SHP77 (cell line): ENCODE measurements around the gene KRTAP12-4.
"Not testable (repeated sequence)": the region's sequence is repeated elsewhere in the genome, so short reads cannot be mapped to it uniquely, and the experiment has no call there.

ENCODE experiments used
- DNase-seq, 2 experiments: peaks; one replicate each; lab custom pipeline; 2025; lab: John Stamatoyannopoulos, UW

Gene KRTAP12-4

GRCh38 chr21:44632067-44632466, 22.4 kb downstream of the KRTAP12-4 start:
- no peak for DNase-seq

- DNase-seq = no peak
Measured at GRCh38 chr21:44630440-44630839, 24.0 kb downstream of the KRTAP12-4 start.

- DNase-seq = no peak
Measured at GRCh38 chr21:44628707-44629391, 25.6 kb downstream of the KRTAP12-4 start.

GRCh38 chr21:44627831-44628233, 26.6 kb downstream of the KRTAP12-4 start:
- DNase-seq = not testable (repeated sequence)

GRCh38 chr21:44627181-44627822, 27.2 kb downstream of the KRTAP12-4 start:
- DNase-seq = not testable (repeated sequence)

- DNase-seq = no peak
Measured at GRCh38 chr21:44626673-44627143, 27.8 kb downstream of the KRTAP12-4 start, which contains the start of gene KRTAP10-9. Gene KRTAP10-9, plus strand, starts transcription at chr21:44627093. Its CDS starts 79 bp downstream, at chr21:44627172.

GRCh38 chr21:44626262-44626661, 28.2 kb downstream of the KRTAP12-4 start:
- DNase-seq = no peak

GRCh38 chr21:44625756-44626155, 28.7 kb downstream of the KRTAP12-4 start:
- no peak for DNase-seq

GRCh38 chr21:44623575-44623974, 30.9 kb downstream of the KRTAP12-4 start:
- no peak for DNase-seq

- DNase-seq = no peak
Measured at GRCh38 chr21:44619886-44620285, 34.6 kb downstream of the KRTAP12-4 start.

GRCh38 chr21:44618909-44619308, 35.5 kb downstream of the KRTAP12-4 start:
- DNase-seq = no peak

GRCh38 chr21:44618504-44618903, 36.0 kb downstream of the KRTAP12-4 start:
- no peak for DNase-seq

GRCh38 chr21:44617071-44617501, 37.4 kb downstream of the KRTAP12-4 start:
- DNase-seq = no peak

- no peak for DNase-seq
Measured at GRCh38 chr21:44616591-44616926, 37.9 kb downstream of the KRTAP12-4 start.

GRCh38 chr21:44615911-44616590, 38.4 kb downstream of the KRTAP12-4 start:
- DNase-seq = no peak

GRCh38 chr21:44615466-44615865, 39.0 kb downstream of the KRTAP12-4 start:
- DNase-seq = no peak

GRCh38 chr21:44614961-44615391, 39.5 kb downstream of the KRTAP12-4 start:
- DNase-seq = no peak

GRCh38 chr21:44614161-44614631, 40.3 kb downstream of the KRTAP12-4 start:
- DNase-seq = no peak

- DNase-seq = no peak
Measured at GRCh38 chr21:44613386-44614155, 40.9 kb downstream of the KRTAP12-4 start.

- no peak for DNase-seq
Measured at GRCh38 chr21:44612669-44613229, 41.7 kb downstream of the KRTAP12-4 start.

- peak in 1 of 2 experiments; percentile 13 for DNase-seq
Measured at GRCh38 chr21:44612029-44612486, 42.4 kb downstream of the KRTAP12-4 start, which contains the start of gene KRTAP10-8. Gene KRTAP10-8, plus strand, starts transcription at chr21:44612079. Its CDS starts 22 bp downstream, at chr21:44612101.
